ENCODE results near the gene CIC.

Gene CIC

DNA sequence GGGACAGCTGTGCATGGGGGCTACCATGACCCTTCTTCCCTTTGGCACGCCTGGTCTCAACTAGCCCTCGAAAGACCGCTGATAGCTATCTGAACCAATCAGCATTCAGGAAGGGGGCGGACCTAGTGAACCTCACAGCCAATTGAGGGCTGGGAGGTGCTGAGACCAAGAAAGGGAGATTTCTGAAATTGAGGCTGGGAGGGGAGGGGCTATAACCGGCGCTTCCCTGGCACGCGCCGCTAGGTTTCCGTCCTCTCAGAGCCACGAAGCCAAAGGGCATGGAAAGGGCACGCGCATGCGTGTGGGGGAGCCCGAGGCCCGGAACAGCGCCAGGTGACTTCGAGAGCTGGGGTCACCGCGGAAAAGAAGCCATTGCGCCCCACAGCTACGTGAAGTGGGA lies 37.6 kb downstream of the CIC start:
- DNase-seq (ENCODE audit: low read depth in 2 of 2, low spot score in 1 of 2): no peak

DNA sequence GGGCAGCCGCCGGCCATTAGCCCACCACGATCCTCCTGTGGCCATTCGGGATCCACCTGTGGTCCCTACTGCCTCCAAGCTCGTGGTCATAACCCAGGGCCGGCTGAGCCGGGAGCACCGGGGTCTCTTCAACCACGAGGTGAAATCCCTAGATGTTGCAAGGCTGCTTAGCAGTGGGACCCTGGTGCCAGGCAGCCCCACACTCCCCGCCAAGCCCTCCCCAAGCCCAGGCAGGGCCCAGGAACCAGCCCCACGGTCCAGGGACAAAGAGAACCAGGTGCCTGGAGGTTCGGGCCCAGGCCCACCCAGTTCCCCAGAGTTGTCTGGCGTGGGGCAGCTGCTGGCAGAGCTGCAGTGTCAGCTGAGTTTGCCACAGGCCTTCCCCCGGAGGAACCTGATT lies 40.6 kb downstream of the CIC start:
- no peak for DNase-seq (ENCODE audit: low read depth in 2 of 2, low spot score in 1 of 2)

DNA sequence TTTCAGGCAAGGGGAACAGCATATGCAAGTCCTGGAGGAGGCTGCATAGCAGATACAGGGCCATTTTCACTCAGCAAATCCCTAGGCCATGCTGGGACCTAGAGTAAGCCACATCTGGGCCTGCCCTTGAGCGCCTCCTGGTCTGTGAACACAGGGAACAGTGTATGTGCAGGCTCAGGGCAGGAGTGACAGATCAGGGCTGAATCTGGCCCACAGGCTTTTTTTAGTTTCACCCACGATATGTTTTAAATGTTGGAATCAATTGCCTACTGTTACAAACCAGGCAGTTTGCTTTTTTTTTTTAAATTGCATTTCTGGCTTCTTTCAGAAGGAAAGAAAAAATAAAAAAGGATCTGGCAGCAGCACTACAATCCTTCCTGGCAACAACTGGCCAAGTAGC lies 42.6 kb downstream of the CIC start:
- no peak for DNase-seq (ENCODE audit: low read depth in 2 of 2, low spot score in 1 of 2)

DNA sequence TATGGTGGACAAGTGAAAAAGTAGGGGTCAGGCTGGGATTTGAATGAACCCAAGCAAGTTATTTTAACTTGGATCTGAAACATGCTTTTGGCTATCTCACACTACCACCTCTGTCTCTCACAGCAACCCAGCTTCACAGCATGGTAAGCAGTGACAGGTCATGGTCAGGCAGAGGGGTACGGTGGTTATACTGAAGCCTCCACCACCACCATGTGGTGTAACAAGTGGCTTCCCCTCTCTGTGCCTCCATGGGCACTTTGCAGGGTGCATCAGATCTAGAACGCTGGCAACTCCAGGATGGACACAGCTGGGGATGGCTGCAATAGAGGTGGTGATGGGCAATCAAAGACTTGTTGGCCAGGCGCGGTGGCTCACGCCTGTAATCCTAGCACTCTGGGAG lies 43.3 kb downstream of the CIC start:
- no peak for DNase-seq (ENCODE audit: low read depth in 2 of 2, low spot score in 1 of 2)

DNA sequence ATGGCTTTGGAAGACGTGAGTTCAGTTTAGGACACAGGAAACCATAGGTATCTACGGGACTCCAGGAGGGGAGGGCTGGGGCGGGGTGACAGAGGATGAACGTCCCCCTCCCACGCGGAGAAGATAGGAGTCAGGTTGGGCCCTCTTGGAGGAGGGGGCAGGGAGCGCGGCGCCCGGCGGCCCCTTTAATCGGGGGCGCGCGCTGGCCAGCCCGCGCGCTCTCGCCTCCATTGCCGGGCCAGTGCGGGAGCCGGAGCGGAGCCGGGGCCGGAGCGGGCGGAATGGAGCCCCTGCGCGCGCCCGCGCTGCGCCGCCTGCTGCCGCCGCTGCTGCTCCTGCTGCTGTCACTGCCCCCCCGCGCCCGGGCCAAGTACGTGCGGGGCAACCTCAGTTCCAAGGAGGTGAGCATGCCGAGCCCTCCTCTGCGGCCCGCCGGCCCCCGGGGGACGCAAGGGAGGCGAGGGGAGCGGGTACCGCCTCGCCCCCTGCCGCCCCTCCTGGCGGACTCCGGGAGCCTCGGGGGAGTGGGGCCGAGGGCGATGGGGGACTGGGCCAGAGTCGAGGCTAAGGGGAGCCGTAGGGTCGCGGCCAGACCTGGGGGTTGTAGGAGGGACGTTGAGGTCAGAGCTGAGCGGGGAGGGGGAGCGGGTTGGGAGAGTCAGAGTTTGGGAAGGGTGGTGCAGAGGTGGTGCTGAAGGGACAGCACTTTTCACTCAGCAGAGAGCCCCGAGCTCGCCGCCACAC lies 44.2 kb downstream of the CIC start, which contains the start of gene TMEM145:
Gene TMEM145 (plus strand): TSS at position 214 of the 744 bp plus-strand sequence. CDS start 68 bp downstream, at position 282.
- no peak for DNase-seq (ENCODE audit: low read depth in 2 of 2, low spot score in 1 of 2)

DNA sequence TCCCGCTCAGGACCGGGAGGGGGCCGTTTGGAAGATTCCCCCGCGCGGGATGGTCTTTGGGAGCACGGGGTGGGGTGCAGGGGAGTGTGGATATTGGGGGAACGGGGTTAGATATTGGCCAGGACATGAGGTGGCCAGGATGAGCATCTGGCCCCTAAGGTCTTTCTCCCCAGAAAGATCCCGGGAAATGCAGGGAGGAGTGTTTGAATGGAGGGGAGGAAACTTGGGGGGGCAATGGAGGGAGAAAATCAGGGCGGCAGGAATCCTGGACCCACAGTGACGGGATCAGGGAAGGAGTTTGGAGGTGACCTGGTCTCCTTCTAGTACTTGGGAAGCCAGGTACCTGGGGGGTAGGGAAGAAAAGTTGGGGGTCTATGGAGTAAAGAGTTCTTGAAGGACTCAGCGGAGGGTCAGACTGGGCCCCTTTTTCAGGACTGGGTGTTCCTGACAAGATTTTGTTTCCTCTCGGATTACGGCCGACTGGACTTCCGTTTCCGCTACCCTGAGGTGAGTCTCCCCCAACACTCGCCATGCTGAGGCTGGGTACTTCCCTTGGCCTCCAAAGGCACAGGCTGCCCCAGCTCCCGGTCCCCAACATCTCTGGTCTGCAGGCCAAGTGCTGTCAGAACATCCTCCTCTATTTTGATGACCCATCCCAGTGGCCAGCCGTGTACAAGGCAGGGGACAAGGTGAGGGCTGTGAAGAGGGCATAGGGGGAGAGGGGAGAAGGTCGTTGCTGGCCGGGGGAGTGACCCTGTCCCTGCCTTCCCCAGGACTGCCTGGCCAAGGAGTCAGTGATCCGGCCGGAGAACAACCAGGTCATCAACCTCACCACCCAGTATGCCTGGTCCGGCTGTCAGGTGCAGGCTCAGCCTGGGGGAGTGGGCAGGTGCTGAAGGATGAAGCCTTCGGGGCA lies 45.0 kb downstream of the CIC start:
- no peak for DNase-seq (ENCODE audit: low read depth in 2 of 2, low spot score in 1 of 2)

DNA sequence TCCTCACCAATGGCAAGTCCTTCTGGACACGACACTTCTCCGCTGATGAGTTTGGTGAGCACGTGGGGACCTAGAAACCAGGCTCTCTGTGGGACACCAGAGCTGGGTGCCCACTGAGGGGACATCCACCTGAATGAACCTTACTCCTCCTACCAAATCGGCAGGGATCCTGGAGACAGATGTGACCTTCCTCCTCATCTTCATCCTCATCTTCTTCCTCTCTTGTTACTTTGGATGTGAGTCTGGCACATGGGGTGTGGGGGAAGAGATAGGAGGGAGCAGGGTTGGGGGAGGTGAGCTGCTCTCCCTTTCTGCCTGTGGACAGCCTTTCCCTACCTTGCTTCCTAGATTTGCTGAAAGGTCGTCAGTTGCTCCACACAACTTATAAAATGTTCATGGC lies 46.0 kb downstream of the CIC start:
- no peak for DNase-seq (ENCODE audit: low read depth in 2 of 2, low spot score in 1 of 2)

DNA sequence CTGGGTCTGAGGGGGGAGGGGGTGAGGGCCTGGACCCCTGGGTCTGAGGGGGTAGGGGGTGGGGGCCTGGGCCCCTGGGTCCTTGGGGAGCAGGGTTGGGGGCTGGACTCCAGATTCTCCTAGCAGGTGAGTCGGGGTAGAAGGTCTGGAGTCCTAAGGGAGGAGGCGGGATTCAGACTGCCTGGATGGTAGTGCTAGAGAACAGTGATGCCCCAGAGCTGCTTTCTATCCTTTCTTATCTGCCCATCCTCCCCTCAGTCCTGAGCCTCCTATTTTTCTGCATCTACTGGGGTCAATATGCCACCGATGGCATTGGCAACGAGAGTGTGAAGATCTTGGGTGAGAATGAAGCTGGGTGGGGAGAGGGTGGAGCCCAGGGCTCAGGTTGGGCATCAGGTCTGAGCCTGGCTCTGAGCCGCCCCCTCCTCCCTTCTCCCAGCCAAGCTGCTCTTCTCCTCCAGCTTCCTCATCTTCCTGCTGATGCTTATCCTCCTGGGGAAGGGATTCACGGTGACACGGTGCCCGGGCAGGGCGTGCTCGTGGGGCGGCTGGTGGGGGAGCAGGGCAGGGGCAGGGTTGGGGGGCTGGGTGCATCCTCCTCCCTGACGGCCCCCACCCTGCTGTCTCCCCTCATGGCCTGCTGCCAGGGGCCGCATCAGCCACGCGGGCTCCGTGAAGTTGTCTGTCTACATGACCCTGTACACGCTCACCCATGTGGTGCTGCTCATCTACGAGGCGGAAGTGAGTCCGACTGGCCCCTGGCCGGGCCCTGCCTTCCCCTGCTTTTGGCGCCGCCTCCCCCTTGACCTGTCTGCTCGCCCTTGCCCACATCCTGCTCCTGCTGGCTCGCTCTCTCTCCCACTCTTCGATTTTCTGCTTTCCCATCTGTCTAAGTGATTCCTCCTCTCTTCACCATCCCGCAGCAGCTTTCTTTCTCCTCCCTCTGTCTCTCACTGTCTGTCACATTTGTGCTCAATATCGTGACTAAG lies 47.5 kb downstream of the CIC start:
- no peak for DNase-seq (ENCODE audit: low read depth in 2 of 2, low spot score in 1 of 2)

DNA sequence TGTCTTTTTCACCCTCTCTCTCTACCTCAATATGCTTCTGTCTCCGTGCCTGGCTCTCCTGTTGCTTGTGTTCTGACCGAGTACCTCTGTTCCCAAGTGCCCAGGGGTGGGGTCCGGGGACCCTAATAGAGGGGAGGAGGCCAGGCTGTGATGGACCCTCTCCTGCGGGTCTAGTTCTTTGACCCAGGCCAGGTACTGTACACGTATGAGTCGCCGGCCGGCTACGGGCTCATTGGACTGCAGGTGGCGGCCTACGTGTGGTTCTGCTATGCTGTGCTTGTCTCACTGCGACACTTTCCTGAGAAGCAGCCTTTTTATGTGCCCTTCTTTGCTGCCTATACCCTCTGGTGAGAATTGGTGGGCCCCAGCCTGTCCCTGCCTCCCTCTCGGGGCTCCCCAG lies 48.5 kb downstream of the CIC start:
- no peak for DNase-seq (ENCODE audit: low read depth in 2 of 2, low spot score in 1 of 2)

DNA sequence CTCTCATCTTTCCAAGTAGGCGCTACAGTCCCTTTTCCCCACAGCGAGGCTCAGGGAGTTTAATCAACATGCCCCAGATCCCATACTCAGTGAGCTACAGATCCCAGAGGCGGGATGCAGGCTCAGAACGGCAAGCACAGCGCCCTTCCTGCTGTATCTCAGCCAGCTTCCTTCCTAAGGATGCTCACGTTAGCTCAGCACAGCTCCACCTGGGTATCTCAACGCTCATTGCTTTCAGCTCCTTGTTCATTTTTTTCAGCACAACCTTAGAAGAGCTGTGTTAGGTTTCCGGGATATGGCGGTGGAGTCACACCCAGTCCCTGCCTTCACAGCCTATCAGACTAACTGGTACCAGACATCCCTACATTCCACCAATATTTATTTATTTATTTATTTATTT lies 53.3 kb downstream of the CIC start:
- DNase-seq (ENCODE audit: low read depth in 2 of 2, low spot score in 1 of 2): no peak

DNA sequence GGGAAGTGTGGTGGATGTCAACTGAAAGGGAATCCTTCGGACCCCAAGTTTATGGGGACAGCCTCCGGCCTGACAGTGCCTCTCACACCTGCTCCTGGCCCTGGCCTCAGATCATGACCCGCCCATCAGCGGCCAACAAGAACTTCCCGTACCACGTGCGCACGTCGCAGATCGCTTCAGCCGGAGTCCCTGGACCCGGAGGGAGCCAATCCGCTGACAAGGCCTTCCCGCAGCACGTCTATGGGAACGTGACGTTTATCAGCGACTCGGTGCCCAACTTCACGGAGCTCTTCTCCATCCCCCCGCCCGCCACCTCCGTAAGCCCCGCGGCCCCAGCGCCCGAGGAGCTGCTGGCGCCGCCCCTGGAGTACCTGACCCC lies 54.4 kb downstream of the CIC start:
- DNase-seq (ENCODE audit: low read depth in 2 of 2, low spot score in 1 of 2): no peak

DNA sequence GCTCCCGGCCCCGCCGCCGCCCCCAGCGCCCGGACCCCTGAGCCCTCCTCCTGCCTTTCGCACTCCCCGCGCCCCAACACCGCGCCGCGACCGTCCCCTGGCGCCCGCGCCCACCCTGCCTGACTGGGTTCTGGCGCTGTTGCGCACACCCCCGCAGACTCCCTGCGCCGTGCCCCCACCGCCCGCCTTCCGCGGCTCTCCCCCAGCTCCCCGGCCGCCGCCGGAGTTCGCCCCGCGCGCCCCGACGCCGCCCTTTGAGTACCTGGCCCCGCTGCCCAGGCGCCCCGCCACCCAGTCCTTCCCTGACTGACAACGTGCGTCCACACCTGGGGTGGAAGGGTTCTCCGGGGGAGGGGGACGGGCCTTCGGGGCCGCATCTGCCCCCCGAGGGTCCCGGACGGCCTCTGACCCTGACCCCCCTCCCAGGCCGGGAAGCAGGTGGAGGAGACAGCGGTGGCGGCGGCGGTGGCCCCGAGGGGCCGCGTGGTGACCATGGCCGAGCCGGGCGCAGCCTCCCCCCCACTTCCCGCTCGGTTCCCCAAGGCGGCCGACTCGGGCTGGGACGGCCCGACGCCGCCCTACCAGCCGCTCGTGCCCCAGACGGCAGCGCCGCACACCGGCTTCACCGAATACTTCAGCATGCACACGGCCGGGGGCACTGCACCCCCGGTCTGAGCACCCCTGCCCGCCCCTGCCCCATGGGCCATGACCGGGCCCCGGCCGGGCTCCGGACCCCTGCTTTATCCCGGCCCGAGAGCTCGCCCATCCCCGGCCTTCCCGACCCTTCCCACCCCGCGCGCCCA lies 55.0 kb downstream of the CIC start:
- no peak for DNase-seq (ENCODE audit: low read depth in 2 of 2, low spot score in 1 of 2)

DNA sequence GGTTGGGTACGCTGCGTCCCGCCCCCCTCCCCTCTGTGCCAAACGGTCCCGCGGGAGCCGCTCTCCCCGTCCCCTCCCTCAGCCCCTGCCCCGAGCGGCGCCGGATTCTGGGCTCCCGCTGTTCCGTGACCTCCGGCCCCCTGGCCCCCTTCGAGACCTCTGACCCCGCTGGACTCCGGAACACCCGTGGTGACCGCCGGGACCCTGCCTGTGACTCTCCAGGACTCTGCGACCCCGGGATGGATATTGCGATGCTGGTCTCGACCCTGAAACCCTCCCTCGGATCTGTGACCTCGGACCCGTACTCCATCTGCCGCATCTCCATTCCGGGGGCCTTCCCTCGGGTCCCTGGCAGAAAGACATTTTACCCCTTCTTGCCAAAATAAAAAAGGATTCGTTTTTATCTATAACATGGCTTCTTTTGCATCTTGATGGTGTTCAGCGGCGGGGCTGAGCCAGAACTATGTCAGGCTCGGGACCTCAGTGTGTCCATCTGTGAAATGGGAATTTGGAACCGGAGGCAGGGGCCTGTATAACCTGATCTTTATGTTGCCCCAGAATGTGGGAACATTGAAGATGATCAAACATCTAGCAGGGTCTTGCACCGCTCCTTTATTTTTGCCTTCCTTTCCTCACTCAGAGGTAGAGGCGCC lies 55.7 kb downstream of the CIC start:
- no peak for DNase-seq (ENCODE audit: low read depth in 2 of 2, low spot score in 1 of 2)

DNA sequence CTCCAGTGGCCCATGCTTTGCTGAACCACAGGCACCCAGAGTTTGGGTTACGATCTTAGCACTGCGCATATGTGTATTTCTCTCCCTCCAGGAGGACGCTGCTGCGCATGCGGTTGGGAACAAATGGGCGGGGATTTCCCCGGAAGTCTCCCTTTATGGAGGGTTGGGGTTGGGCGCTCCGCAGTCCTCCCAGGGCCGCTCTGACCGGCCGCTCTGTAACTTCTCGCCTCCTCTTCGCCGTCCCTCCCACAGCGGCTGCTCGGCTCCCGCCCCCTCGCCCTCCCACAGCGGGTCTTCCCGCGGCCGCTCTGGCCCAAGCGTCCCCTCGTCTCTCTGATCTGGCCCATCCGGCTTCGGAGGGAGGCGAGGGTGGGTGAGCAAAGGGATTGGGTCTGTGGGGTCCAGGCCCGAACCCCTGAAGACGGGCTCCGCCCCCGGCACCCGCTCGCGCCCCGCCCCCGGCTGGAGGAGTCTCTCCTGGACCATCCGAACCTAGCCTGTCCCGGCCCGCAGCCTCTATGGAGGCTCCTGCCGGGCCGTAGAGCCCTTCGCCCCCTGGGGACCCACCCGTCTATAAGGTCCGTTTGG lies 56.4 kb downstream of the CIC start, which contains the start of gene MEGF8:
Gene MEGF8 (plus strand): TSS at position 328 of the 588 bp plus-strand sequence. CDS start 609 bp downstream, outside the sequence.
- peak; percentile 96 to 99 for DNase-seq (ENCODE audit: low read depth in 2 of 2, low spot score in 1 of 2)

DNA sequence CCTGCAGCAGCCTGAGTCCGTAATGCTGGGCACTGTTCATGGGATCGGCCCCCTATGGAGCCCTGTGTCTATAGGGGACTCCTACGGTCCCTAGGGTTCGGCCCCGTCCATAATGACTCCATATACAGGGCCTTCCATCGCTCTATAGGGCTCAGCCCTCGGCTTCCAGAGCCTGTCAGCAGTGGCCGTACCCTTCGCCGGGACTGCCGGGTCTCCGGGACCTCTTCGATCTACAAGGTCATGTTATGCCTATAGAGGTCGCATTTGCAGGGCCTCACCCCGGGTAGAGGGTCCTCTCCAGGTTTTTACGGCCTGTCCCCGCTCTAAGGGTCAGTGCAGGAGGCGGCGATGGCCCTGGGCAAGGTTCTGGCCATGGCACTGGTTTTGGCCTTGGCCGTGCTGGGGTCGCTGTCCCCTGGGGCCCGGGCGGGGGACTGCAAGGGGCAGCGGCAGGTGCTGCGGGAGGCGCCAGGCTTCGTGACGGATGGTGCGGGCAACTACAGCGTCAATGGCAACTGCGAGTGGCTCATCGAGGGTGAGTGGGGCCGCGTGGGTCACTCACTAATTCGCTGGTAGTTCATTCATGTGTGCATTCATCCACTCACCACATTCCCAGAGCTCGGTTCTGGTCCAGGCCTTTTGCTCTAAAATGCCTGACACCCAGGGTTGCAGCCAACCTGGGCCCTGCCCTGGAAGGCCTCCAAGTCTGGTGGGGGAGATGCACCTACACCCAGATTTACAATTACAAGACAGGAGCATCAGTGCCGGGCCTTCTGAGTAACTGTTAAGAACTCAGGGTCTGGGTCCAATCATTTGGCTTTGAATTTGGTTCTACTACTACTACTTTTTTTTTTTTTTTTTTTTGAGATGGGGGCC lies 57.1 kb downstream of the CIC start:
- no peak for DNase-seq (ENCODE audit: low read depth in 2 of 2, low spot score in 1 of 2)

DNA sequence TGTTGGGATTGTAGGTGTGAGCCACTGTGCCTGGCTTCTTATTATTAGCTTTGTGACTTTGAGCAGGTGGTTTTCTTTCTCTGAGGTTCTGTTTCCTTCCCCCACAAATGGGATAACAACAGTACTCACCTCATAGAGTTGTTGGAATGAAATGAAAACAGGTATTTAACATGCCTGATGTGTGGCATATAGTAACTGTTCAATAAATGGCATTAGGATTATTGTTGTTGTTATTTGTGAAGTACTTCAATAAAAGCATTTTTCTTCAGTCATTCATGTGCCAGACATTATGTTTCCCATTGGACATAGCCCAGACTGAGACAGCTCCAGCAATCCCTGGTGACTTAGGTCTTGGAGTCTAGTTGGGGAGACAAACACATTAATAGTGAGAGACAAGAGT lies 57.9 kb downstream of the CIC start:
- no peak for DNase-seq (ENCODE audit: low read depth in 2 of 2, low spot score in 1 of 2)

DNA sequence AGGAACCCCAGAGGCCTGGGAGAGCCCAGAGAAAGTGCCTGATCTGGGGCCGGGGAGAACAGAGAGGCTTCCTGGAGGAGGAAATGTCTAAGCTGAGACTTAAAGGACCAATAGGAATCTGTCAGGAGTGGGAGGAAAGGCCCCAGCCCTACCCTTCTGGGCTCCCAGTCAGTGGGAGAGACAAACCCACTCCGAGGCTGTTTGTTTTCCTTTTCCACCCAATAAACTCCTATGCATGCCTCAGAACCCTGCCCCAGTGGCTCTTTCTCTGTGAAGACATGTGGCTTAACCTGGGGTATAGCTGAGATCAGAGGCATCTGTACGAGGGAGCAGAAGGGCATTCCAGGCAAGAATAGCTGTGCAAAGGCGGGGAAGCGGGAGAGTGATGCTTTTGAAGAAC lies 58.3 kb downstream of the CIC start:
- no peak for DNase-seq (ENCODE audit: low read depth in 2 of 2, low spot score in 1 of 2)

DNA sequence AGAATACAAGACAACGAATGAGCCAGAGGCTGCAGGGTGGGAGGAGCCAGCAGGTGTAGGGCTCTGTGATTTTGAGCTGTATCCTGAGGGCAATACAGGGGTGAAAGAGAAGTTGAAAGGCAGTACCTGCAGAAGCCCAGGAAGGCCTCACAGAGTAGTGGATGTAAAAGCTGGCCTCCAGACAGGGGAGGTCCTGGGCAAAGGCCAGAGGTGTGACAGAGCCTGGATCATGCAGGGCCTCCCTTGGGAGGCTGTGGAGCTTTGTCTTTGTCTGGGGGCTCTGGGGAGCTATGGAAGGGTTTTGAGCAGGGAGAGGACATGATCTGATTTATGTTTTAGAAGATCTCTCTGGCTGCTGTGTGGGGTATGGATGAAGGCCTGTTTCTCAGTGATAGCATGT lies 59.1 kb downstream of the CIC start:
- no peak for DNase-seq (ENCODE audit: low read depth in 2 of 2, low spot score in 1 of 2)

Measured in stimulated activated CD8-positive, alpha-beta memory T cell treated with anti-CD3 and anti-CD28 coated beads, Interleukin-4, amount 100 ng/mL, for 4 hours (primary cell).